CD14-positive monocyte (primary cell): ENCODE results near the gene SAG. TPM values are rescaled to one million over a fixed set of nuclear protein-coding genes. Genes with fewer than 3 reads are reported as not detected.

ENCODE experiments used
- DNase-seq, 3 donors: peaks; one replicate each; pipeline ENCODE4 v3.0.0-alpha.2; 2011 to 2022
- H2AFZ ChIP-seq: 2 replicates; pipeline ENCODE4 v1.6.0; 2012; ENCODE audit warnings: mild to moderate bottlenecking, low read depth, low read length, inconsistent platforms; ENCODE audit not compliant: insufficient read depth, poor library complexity, severe bottlenecking
- H3K27ac ChIP-seq, 2 donors: 1 replicate in 1 of 2; 2 replicates in 1 of 2; pipeline ENCODE4 v1.5.1; 2012 to 2013; ENCODE audit warnings: low read length in 2 of 2, control low read depth in 1 of 2, inconsistent platforms in 1 of 2, low read depth in 1 of 2, mild to moderate bottlenecking in 1 of 2
- H3K27me3 ChIP-seq, 2 donors: one replicate each; pipeline versions ENCODE4 v1.6.0 to v1.6.1; 2011 to 2013; ENCODE audit warnings: low read length in 2 of 2; ENCODE audit not compliant: control insufficient read depth in 2 of 2, insufficient read depth in 2 of 2
- H3K36me3 ChIP-seq, 2 donors: replicated peaks in 1 of 2; 1 replicate in 1 of 2; 2 replicates in 1 of 2; pipeline versions ENCODE4 v1.5.1 to v1.6.1; 2012 to 2013; ENCODE audit warnings: low read length in 2 of 2, control low read depth in 1 of 2, inconsistent platforms in 1 of 2, mild to moderate bottlenecking in 1 of 2; ENCODE audit not compliant: insufficient read depth in 2 of 2, control insufficient read depth in 1 of 2
- H3K4me1 ChIP-seq, 2 donors: 1 replicate in 1 of 2; 2 replicates in 1 of 2; pipeline versions ENCODE4 v1.5.1 to v1.6.1; 2012 to 2013; ENCODE audit warnings: low read length in 2 of 2, control low read depth in 1 of 2, inconsistent platforms in 1 of 2, mild to moderate bottlenecking in 1 of 2, moderate library complexity in 1 of 2; ENCODE audit not compliant: insufficient read depth in 2 of 2, control insufficient read depth in 1 of 2
- H3K4me2 ChIP-seq: replicated peaks from 2 replicates; pipeline ENCODE3; 2012; ENCODE audit warnings: low read length, moderate library complexity, mild to moderate bottlenecking; ENCODE audit not compliant: poor library complexity, severe bottlenecking; ENCODE audit errors: extremely low read depth
- H3K4me3 ChIP-seq, 3 experiments: fragments of 200-600 bp in 1 of 3; sonication (generic) in 1 of 3; replicated peaks in 1 of 3; 1 replicate in 2 of 3; 2 replicates in 1 of 3; pipeline ENCODE4 v1.5.1; 2011 to 2013; ENCODE audit warnings: low read length in 3 of 3, mild to moderate bottlenecking in 3 of 3, control low read depth in 2 of 3, low read depth in 2 of 3, inconsistent platforms in 1 of 3, moderate library complexity in 1 of 3
- H3K79me2 ChIP-seq: 2 replicates; pipeline ENCODE4 v1.6.0; 2012; ENCODE audit warnings: mild to moderate bottlenecking, control low read depth, inconsistent platforms, low read length, moderate library complexity; ENCODE audit not compliant: insufficient read depth
- H3K9ac ChIP-seq: 2 replicates; pipeline ENCODE4 v1.6.0; 2017; ENCODE audit warnings: low read length, mild to moderate bottlenecking; ENCODE audit not compliant: insufficient read depth, poor library complexity, severe bottlenecking
- H3K9me3 ChIP-seq, 2 donors: replicated peaks in 1 of 2; 1 replicate in 1 of 2; 2 replicates in 1 of 2; pipeline versions ENCODE4 v1.5.1 to v1.6.1; 2012 to 2013; ENCODE audit warnings: low read length in 2 of 2, control low read depth in 1 of 2; ENCODE audit not compliant: control insufficient read depth in 1 of 2, insufficient read depth in 1 of 2
- H4K20me1 ChIP-seq: 2 replicates; pipeline ENCODE4 v1.6.0; 2012; ENCODE audit warnings: mild to moderate bottlenecking, low read length, control low read depth, moderate library complexity; ENCODE audit not compliant: insufficient read depth
- H3K27ac Mint-ChIP-seq, 7 donors: one replicate each; pipeline ENCODE4 v1.8.0; 2020; ENCODE audit warnings: mild to moderate bottlenecking in 7 of 7, mixed read lengths in 7 of 7, moderate library complexity in 6 of 7, inconsistent platforms in 2 of 7
- H3K27me3 Mint-ChIP-seq, 3 donors: one replicate each; pipeline ENCODE4 v1.8.0; 2021 to 2022; ENCODE audit warnings: low read depth in 3 of 3, mild to moderate bottlenecking in 3 of 3, mixed read lengths in 3 of 3, moderate library complexity in 3 of 3, inconsistent platforms in 1 of 3
- H3K36me3 Mint-ChIP-seq, 2 donors: one replicate each; pipeline ENCODE4 v1.8.0; 2020; ENCODE audit warnings: mixed read lengths in 2 of 2, inconsistent platforms in 1 of 2, mild to moderate bottlenecking in 1 of 2
- H3K4me1 Mint-ChIP-seq: one replicate; pipeline ENCODE4 v1.8.0; 2020; ENCODE audit warnings: mild to moderate bottlenecking, mixed read lengths
- H3K4me3 Mint-ChIP-seq, 2 donors: one replicate each; pipeline ENCODE4 v1.8.0; 2020; ENCODE audit warnings: mild to moderate bottlenecking in 2 of 2, mixed read lengths in 2 of 2, moderate library complexity in 1 of 2
- H3K9me3 Mint-ChIP-seq, 7 donors: one replicate each; pipeline ENCODE4 v1.8.0; 2020 to 2022; ENCODE audit warnings: mixed read lengths in 7 of 7, mild to moderate bottlenecking in 6 of 7, moderate library complexity in 6 of 7, inconsistent platforms in 2 of 7
- CTCF ChIP-seq: fragments of 200-600 bp; IDR thresholded peaks from one replicate; pipeline ENCODE4 v1.8.0; 2022; ENCODE audit warnings: antibody characterized with exemption, mild to moderate bottlenecking
- WGBS: methylation state at CpG from one replicate; pipeline ENCODE4 v1.1.5; 2013; ENCODE audit warnings: missing lambda C conversion rate; ENCODE audit not compliant: insufficient coverage; 5-methylcytosine and 5-hydroxymethylcytosine counted together
- intact Hi-C, 2 donors: fragments of 100-400 bp; cut with micrococcal nuclease; formaldehyde crosslinking; loops; one replicate each; pipeline versions ENCODE4 v1.15.0 to v1.15.1; 2023
- polyA plus RNA-seq, 3 donors: library from polyadenylated mRNA; depleted of rRNA in 1 of 3; unstranded in 2 of 3; stranded (reverse) in 1 of 3; fragments of 300-500 nt in 2 of 3; fragments of >200 nt in 1 of 3; fragmentation: Illumina TruSeq in 2 of 3; gene quantifications; 1 replicate in 2 of 3; 2 replicates in 1 of 3; pipeline ENCODE4 v1.2.3, GENCODE V29; 2012 to 2021

Gene SAG
- polyA plus RNA-seq, 3 donors: 0.04 to 0.87 TPM; not detected in 1

- peaks cover 0 to 2% (median 0%) of the 10 kb centered on the region in 3 donors for H3K27me3 Mint-ChIP-seq
- no peak for TF ChIP-seq CTCF
- Histone ChIP-seq H3K9ac (no peak overlapping the region), H3K27ac (peak overlapping the region in 1 of 2 donors; percentile 14), H3K4me1 (peaks cover 37 to 41% of the 10 kb centered on the region in 2 donors), H3K27me3 (no peaks in the 10 kb centered on the region), H3K9me3 (no peaks in the 10 kb centered on the region), H3K4me2 (no peak overlapping the region), H2AFZ (no peak overlapping the region), H3K4me3 (no peak overlapping the region), H4K20me1 (peaks cover 38% of the 10 kb centered on the region), H3K36me3 (peaks cover 6 to 17% of the 10 kb centered on the region in 2 donors), H3K79me2 (peaks cover 100% of the 10 kb centered on the region)
- WGBS: 95% methylated on average over 3 of the region's 4 CpGs
- intact Hi-C loops: no loop called here
- no peak for DNase-seq
- no peaks in the 10 kb centered on the region for H3K9me3 Mint-ChIP-seq
- H3K27ac Mint-ChIP-seq: peak overlapping the region in 5 of 7 donors; percentile 16 to 86 (median 51)
- no peak overlapping the region for H3K4me3 Mint-ChIP-seq
- H3K4me1 Mint-ChIP-seq: peaks cover 60% of the 10 kb centered on the region
- peaks cover 27 to 55% of the 10 kb centered on the region in 2 donors for H3K36me3 Mint-ChIP-seq
Measured at GRCh38 chr2:233360771-233361176, 53.2 kb downstream of the SAG start.

GRCh38 chr2:233361297-233361696 is 53.7 kb downstream of the SAG start:
- peaks cover 38% of the 10 kb centered on the region for H4K20me1 ChIP-seq
- WGBS: 100% methylated on average over 2 of the region's 7 CpGs
- peaks cover 100% of the 10 kb centered on the region for H3K79me2 ChIP-seq
- no peaks in the 10 kb centered on the region for H3K27me3 ChIP-seq
- no peak overlapping the region for H3K9ac ChIP-seq
- peaks cover 32 to 39% of the 10 kb centered on the region in 2 donors for H3K4me1 ChIP-seq
- no peak overlapping the region for H3K4me3 Mint-ChIP-seq
- H3K4me2 ChIP-seq: no peak overlapping the region
- no peak for DNase-seq
- peaks cover 0 to 2% (median 0%) of the 10 kb centered on the region in 3 donors for H3K27me3 Mint-ChIP-seq
- H3K36me3 ChIP-seq: peaks cover 6 to 17% of the 10 kb centered on the region in 2 donors
- TF ChIP-seq CTCF: no peak
- no peak overlapping the region for H3K4me3 ChIP-seq
- peak overlapping the region in 5 of 7 donors; percentile 16 to 70 (median 51) for H3K27ac Mint-ChIP-seq
- H3K4me1 Mint-ChIP-seq: peaks cover 60% of the 10 kb centered on the region
- H3K36me3 Mint-ChIP-seq: peaks cover 22 to 52% of the 10 kb centered on the region in 2 donors
- peak overlapping the region in 1 of 2 donors; percentile 14 for H3K27ac ChIP-seq
- no peak overlapping the region for H2AFZ ChIP-seq
- H3K9me3 Mint-ChIP-seq: no peaks in the 10 kb centered on the region
- intact Hi-C loops: no loop called here
- H3K9me3 ChIP-seq: no peaks in the 10 kb centered on the region
